ENCODE data around the gene SH3RF3.
"Not testable (repeated sequence)": the region's sequence is repeated elsewhere in the genome, so short reads cannot be mapped to it uniquely, and the experiment has no call there.

The SH3RF3 gene

DNA sequence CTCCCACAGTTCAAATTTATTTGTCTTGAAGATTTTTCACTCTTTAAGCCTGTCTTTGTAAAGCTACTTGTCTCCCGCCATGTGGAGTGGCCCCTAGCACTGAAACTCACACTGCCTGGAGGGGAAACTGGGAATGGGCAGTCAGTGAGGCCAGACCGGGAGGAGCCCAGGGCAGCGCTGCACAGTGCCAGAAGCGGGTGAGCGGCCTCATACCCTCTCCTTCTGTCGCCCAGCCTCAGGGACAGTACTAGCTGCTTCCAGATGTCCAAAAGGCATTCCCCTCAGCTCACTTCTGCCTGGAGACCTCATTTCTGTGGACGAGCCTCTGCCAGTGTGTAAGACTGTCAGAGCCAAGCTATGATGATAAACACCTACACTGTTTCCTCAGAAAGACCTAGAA is 404.8 kb downstream of the SH3RF3 start:
- Histone ChIP-seq H3K9me3 (ENCODE audit: control insufficient read depth, low read length) (peaks cover 5% of the 10 kb centered on the region), H3K27ac (ENCODE audit: low read depth, low read length, severe bottlenecking) (no peak overlapping the region), H3K4me1 (ENCODE audit: control insufficient read depth, insufficient read depth, low read length, poor library complexity, severe bottlenecking) (peaks cover 11% of the 10 kb centered on the region), H3K36me3 (ENCODE audit: control insufficient read depth, insufficient read depth, low read length) (no peaks in the 10 kb centered on the region), H3K4me3 (ENCODE audit: extremely low read depth, insufficient read depth, low read length, poor library complexity, severe bottlenecking) (no peak overlapping the region)
- 93 to 94% methylated on average over 7 of the region's 7 CpGs for WGBS, 2 experiments (ENCODE audit: insufficient coverage in 2 of 2)

DNA sequence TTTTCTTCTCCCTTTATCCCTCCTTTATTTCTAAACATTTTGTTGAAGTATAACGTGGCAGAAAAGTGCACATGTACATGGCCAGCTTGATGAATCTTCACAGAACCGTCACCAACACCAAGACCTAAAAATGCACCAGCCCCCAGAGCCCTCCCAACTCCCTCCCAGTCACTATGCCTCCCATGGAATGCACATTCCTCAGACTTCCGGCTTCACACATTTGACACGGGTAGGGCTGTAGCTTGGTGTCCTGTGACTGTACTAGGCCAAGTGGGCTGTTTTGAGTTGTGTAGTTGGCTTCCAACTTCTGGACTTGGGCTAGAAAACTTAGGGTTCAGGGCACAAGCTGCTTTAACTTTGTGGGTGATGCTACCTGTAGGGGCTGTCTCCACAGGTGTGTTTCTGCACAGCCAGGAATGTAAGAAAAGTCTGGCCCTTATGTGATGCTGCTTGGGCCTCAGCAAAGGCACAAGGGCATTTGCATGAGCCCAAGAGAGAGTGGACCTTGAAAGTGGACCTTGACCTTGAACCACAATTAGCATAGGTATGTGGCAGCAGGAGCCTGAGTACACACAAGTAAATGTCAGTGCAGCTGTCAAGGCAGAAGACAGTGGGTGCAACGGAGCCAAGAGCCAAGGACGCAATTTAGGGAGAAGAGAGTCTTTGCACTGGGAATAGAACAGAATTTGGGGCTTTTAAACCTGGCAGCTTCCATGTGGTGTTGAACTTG is 406.4 kb downstream of the SH3RF3 start:
- peaks cover 5% of the 10 kb centered on the region for H3K9me3 ChIP-seq (ENCODE audit: control insufficient read depth, low read length)
- H3K27ac ChIP-seq (ENCODE audit: low read depth, low read length, severe bottlenecking) = no peak overlapping the region
- peaks cover 9% of the 10 kb centered on the region for H3K4me1 ChIP-seq (ENCODE audit: control insufficient read depth, insufficient read depth, low read length, poor library complexity, severe bottlenecking)
- H3K36me3 ChIP-seq (ENCODE audit: control insufficient read depth, insufficient read depth, low read length) = no peaks in the 10 kb centered on the region
- H3K4me3 ChIP-seq (ENCODE audit: extremely low read depth, insufficient read depth, low read length, poor library complexity, severe bottlenecking) = no peak overlapping the region
- 87 to 96% methylated on average over 4 to 6 of the region's 6 CpGs for WGBS, 2 experiments (ENCODE audit: insufficient coverage in 2 of 2)

DNA sequence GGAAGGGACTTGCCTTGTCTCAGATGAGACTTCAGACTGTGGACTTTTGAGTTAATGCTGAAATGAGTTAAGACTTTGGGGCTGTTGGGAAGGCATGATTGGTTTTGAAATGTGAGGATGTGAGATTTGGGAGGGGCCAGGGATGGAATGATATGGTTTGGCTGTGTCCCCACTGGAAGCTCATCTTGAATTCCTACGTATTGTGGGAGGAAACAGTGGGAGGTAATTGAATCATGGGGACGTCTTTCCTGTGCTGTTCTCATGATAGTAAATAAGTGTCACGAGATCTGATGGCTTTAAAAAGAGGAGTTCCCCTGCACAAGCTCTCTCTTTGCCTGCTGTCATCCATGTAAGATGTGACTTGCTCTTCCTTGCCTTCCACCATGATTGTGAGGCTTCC is 407.6 kb downstream of the SH3RF3 start:
- not testable (repeated sequence) for H3K4me1 ChIP-seq (ENCODE audit: control insufficient read depth, insufficient read depth, low read length, poor library complexity, severe bottlenecking); H3K27ac ChIP-seq (ENCODE audit: low read depth, low read length, severe bottlenecking); H3K9me3 ChIP-seq (ENCODE audit: control insufficient read depth, low read length); H3K4me3 ChIP-seq (ENCODE audit: extremely low read depth, insufficient read depth, low read length, poor library complexity, severe bottlenecking); H3K36me3 ChIP-seq (ENCODE audit: control insufficient read depth, insufficient read depth, low read length)
- 78 to 83% methylated on average over 2 of the region's 3 CpGs for WGBS, 2 experiments (ENCODE audit: insufficient coverage in 2 of 2)

DNA sequence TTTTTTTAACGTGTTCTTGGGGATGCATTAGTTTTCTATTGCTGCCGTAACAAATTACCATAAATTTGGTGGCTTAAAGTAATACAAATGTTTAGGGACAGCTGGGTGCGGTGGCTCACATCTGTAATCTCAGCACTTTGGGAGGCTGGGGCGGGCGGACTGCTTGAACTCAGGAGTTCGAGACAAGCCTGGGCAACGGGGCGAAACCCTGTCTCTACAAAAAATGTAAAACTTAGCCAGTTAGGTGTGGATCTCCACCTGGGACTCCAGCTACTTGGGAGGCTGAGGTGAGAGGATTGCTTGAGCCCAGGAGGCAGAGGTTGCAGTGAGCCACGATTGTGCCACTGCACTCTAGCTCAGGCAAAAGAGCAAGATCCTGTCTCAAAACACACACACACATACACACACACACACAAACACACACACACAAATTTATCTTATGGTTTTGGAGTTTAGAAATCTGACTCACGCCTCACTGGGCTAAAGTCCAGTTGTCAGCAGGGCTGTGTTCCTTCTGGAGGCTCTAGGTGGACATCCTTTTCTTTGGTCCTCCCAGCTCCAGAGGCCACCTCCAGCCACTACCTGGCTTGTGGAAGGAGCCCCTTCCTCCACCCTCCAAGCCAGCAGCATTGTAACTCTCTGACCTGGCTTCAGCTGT is 408.7 kb downstream of the SH3RF3 start:
- 89 to 94% methylated on average over 6 of the region's 10 CpGs for WGBS, 2 experiments (ENCODE audit: insufficient coverage in 2 of 2)

DNA sequence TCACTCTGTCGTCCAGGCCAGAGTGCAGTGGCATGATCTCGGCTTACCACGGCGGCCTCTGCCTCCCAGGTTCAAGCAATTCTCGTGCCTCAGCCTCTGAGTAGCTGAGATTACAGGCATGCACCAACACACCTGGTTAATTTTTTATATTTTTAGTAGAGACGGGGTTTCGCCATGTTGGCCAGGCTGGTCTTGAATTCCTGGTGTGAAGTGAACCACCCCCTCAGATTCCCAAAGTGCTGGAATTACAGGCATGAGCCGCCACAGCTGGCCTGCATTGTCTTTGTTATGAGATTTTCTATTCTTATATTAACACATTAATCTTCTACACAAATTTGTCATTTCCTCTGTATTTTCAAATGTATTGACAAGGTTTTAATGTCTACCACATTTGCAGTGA is 409.5 kb downstream of the SH3RF3 start:
- 96 to 100% methylated on average over 4 to 6 of the region's 8 CpGs for WGBS, 2 experiments (ENCODE audit: insufficient coverage in 2 of 2)
- Histone ChIP-seq H3K4me3 (ENCODE audit: extremely low read depth, insufficient read depth, low read length, poor library complexity, severe bottlenecking) (no peak overlapping the region), H3K27ac (ENCODE audit: low read depth, low read length, severe bottlenecking) (no peak overlapping the region), H3K36me3 (ENCODE audit: control insufficient read depth, insufficient read depth, low read length) (peaks cover 16% of the 10 kb centered on the region), H3K9me3 (ENCODE audit: control insufficient read depth, low read length) (peaks cover 5% of the 10 kb centered on the region), H3K4me1 (ENCODE audit: control insufficient read depth, insufficient read depth, low read length, poor library complexity, severe bottlenecking) (peaks cover 6% of the 10 kb centered on the region)

More for the DNA sequence above, 408.7 kb downstream of the SH3RF3 start:
- peaks cover 15% of the 10 kb centered on the region for H3K36me3 ChIP-seq (ENCODE audit: control insufficient read depth, insufficient read depth, low read length)
- H3K4me3 ChIP-seq (ENCODE audit: extremely low read depth, insufficient read depth, low read length, poor library complexity, severe bottlenecking) = no peak overlapping the region
- H3K9me3 ChIP-seq (ENCODE audit: control insufficient read depth, low read length) = peaks cover 5% of the 10 kb centered on the region
- peaks cover 6% of the 10 kb centered on the region for H3K4me1 ChIP-seq (ENCODE audit: control insufficient read depth, insufficient read depth, low read length, poor library complexity, severe bottlenecking)
- no peak overlapping the region for H3K27ac ChIP-seq (ENCODE audit: low read depth, low read length, severe bottlenecking)

DNA sequence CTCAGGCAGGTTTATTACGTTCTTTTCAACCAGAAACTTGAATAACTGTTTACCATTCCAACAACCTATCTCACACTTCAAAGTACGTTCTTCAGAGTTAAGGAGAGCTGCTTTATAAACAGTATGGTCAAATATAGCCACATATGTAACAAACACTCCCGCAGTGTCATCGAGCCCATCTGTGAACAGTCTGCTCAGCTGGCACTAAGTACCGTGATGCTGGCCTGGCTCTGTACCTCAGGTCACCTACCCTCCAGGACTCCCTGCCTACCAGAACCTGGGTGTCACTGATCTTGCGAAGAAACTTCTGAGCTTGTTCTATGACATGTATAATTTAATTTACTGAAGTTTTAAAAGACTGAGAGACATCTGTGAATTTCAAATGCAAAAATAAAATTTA is 413.4 kb downstream of the SH3RF3 start:
- WGBS, 2 experiments (ENCODE audit: insufficient coverage in 2 of 2) = 95 to 100% methylated on average over 2 to 3 of the region's 6 CpGs
- Histone ChIP-seq H3K4me1 (ENCODE audit: control insufficient read depth, insufficient read depth, low read length, poor library complexity, severe bottlenecking) (no peaks in the 10 kb centered on the region), H3K9me3 (ENCODE audit: control insufficient read depth, low read length) (no peaks in the 10 kb centered on the region), H3K27ac (ENCODE audit: low read depth, low read length, severe bottlenecking) (no peak overlapping the region), H3K36me3 (ENCODE audit: control insufficient read depth, insufficient read depth, low read length) (peaks cover 36% of the 10 kb centered on the region), H3K4me3 (ENCODE audit: extremely low read depth, insufficient read depth, low read length, poor library complexity, severe bottlenecking) (no peak overlapping the region)

GRCh38 chr2:109545828-109546713 is 417.1 kb downstream of the SH3RF3 start:
- Histone ChIP-seq H3K4me1 (ENCODE audit: control insufficient read depth, insufficient read depth, low read length, poor library complexity, severe bottlenecking) (no peaks in the 10 kb centered on the region), H3K36me3 (ENCODE audit: control insufficient read depth, insufficient read depth, low read length) (peaks cover 40% of the 10 kb centered on the region), H3K4me3 (ENCODE audit: extremely low read depth, insufficient read depth, low read length, poor library complexity, severe bottlenecking) (no peak overlapping the region), H3K9me3 (ENCODE audit: control insufficient read depth, low read length) (no peaks in the 10 kb centered on the region), H3K27ac (ENCODE audit: low read depth, low read length, severe bottlenecking) (no peak overlapping the region)
- 65 to 95% methylated on average over 3 to 4 of the region's 10 CpGs for WGBS, 2 experiments (ENCODE audit: insufficient coverage in 2 of 2)

DNA sequence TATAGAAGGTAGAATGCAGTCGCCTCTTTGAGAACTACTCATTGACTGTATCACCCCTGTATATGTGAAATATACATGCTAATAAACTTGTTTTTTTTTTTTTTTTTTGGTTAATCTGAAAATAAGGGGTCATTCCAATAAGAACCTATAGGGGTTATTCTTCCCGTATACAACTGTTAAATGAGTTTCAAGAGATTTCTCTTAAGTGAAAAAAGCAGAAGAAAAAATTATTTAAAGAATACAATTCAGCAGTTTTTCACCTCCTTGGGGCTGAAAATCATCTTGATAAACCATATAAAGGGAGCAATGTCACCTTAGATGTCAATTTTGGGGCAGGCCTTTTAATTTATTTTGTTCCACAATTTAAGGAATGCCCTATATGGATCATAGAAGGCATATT is 418.3 kb downstream of the SH3RF3 start:
- Histone ChIP-seq H3K27ac (ENCODE audit: low read depth, low read length, severe bottlenecking) (peak overlapping the region; percentile 60), H3K9me3 (ENCODE audit: control insufficient read depth, low read length) (no peaks in the 10 kb centered on the region), H3K36me3 (ENCODE audit: control insufficient read depth, insufficient read depth, low read length) (peaks cover 41% of the 10 kb centered on the region), H3K4me1 (ENCODE audit: control insufficient read depth, insufficient read depth, low read length, poor library complexity, severe bottlenecking) (no peaks in the 10 kb centered on the region), H3K4me3 (ENCODE audit: extremely low read depth, insufficient read depth, low read length, poor library complexity, severe bottlenecking) (no peak overlapping the region)
- WGBS, 2 experiments (ENCODE audit: insufficient coverage in 2 of 2) = no CpG with 5 or more reads among the region's 2 CpGs

DNA sequence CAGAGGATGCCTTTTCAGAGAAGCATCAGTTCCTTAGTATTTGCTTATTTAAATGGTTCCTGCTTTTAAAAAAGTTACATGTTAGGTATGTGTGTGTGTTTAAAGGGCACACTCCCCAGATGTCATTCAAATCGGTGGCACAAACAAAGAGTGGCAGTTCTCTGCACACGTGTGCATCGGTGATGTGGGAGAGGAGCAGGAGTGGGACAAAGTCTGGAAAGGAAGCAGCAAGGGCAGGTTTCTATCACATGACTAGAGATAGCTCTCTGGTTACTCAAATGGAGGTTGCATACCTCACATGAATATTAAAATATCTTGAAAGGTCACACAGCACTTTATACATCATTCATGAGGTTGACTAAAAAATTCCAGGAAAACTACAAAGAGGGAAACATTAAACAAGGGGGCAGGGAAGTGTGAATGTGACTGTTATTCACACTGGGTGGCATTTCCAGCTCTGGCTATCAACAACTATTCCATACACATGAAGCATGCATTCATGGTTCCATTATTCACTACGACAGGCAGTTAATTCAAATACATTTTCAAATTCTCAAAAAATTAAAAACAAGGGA is 420.1 kb downstream of the SH3RF3 start:
- WGBS, 2 experiments (ENCODE audit: insufficient coverage in 2 of 2) = 91 to 92% methylated on average over 4 of the region's 4 CpGs
- H3K4me1 ChIP-seq (ENCODE audit: control insufficient read depth, insufficient read depth, low read length, poor library complexity, severe bottlenecking) = no peaks in the 10 kb centered on the region
- H3K9me3 ChIP-seq (ENCODE audit: control insufficient read depth, low read length) = no peaks in the 10 kb centered on the region
- no peak overlapping the region for H3K27ac ChIP-seq (ENCODE audit: low read depth, low read length, severe bottlenecking)
- H3K4me3 ChIP-seq (ENCODE audit: extremely low read depth, insufficient read depth, low read length, poor library complexity, severe bottlenecking) = no peak overlapping the region
- H3K36me3 ChIP-seq (ENCODE audit: control insufficient read depth, insufficient read depth, low read length) = peaks cover 44% of the 10 kb centered on the region
